GM23338 (cell line): ENCODE results near the gene PRG3. TPM values are rescaled to one million over a fixed set of nuclear protein-coding genes. Genes with fewer than 3 reads are reported as not detected.

Experiments
- ATAC-seq: fragments of 200-7000 bp; cut with Tn5 transposase; 3 replicates; pipeline ENCODE4 v1.9.1; 2020
- DNase-seq: peaks from one replicate; pipeline ENCODE4 v3.0.0-alpha.2; 2015; ENCODE audit warnings: low spot score
- H2AFZ ChIP-seq: fragments of 200-600 bp; sonication (generic); 2 replicates; pipeline ENCODE4 v1.8.0; 2016; ENCODE audit warnings: antibody characterized with exemption, mild to moderate bottlenecking, moderate library complexity
- H3F3A ChIP-seq: fragments of 200-600 bp; sonication (generic); replicated peaks from 2 replicates; pipeline ENCODE4 v1.8.0; 2017; ENCODE audit warnings: antibody characterized with exemption, mixed run types, low read depth
- H3K27ac ChIP-seq: fragments of 200-600 bp; sonication (generic); 2 replicates; pipeline ENCODE4 v1.6.1; 2016; ENCODE audit warnings: low read depth
- H3K27me3 ChIP-seq: fragments of 200-600 bp; sonication (generic); 2 replicates; pipeline ENCODE4 v1.8.0; 2016; ENCODE audit warnings: mild to moderate bottlenecking, mixed run types, moderate library complexity; ENCODE audit not compliant: insufficient read depth
- H3K36me3 ChIP-seq: fragments of 200-600 bp; sonication (generic); 2 replicates; pipeline ENCODE4 v1.8.0; 2016; ENCODE audit warnings: mild to moderate bottlenecking; ENCODE audit not compliant: insufficient read depth
- H3K4me1 ChIP-seq: fragments of 200-600 bp; sonication (generic); 2 replicates; pipeline ENCODE4 v1.8.0; 2016; ENCODE audit warnings: mild to moderate bottlenecking, moderate library complexity; ENCODE audit not compliant: insufficient read depth
- H3K4me2 ChIP-seq: fragments of 200-600 bp; sonication (generic); 2 replicates; pipeline ENCODE4 v1.7.1; 2017; ENCODE audit warnings: mixed run types
- H3K4me3 ChIP-seq: fragments of 200-600 bp; sonication (generic); 2 replicates; pipeline ENCODE4 v1.6.1; 2016; ENCODE audit warnings: mixed run types
- H3K79me2 ChIP-seq: fragments of 200-600 bp; sonication (generic); replicated peaks from 2 replicates; pipeline ENCODE4 v1.8.0; 2017; ENCODE audit warnings: mild to moderate bottlenecking; ENCODE audit not compliant: insufficient read depth
- H3K9me2 ChIP-seq: fragments of 200-600 bp; sonication (generic); 2 replicates; pipeline ENCODE4 v1.8.0; 2017; ENCODE audit not compliant: insufficient read depth
- H4K20me1 ChIP-seq: fragments of 200-600 bp; sonication (generic); replicated peaks from 2 replicates; pipeline ENCODE4 v1.8.0; 2017; ENCODE audit warnings: mild to moderate bottlenecking; ENCODE audit not compliant: insufficient read depth
- H3K27ac Mint-ChIP-seq: 2 replicates; pipeline ENCODE4 v1.8.0; 2020; ENCODE audit warnings: inconsistent platforms, mild to moderate bottlenecking, moderate library complexity, mixed read lengths
- H3K27me3 Mint-ChIP-seq: 3 replicates; pipeline ENCODE4 v1.8.0; 2022; ENCODE audit warnings: low read depth, mild to moderate bottlenecking, moderate library complexity, mixed read lengths, inconsistent platforms; ENCODE audit not compliant: insufficient read depth, poor library complexity
- H3K36me3 Mint-ChIP-seq: 3 replicates; pipeline ENCODE4 v1.8.0; 2021; ENCODE audit warnings: low read depth, mild to moderate bottlenecking, inconsistent platforms, moderate library complexity, mixed read lengths
- H3K4me1 Mint-ChIP-seq: 3 replicates; pipeline ENCODE4 v1.8.0; 2020; ENCODE audit warnings: mild to moderate bottlenecking, inconsistent platforms, mixed read lengths
- H3K4me3 Mint-ChIP-seq: 3 replicates; pipeline ENCODE4 v1.8.0; 2021; ENCODE audit warnings: moderate library complexity, mild to moderate bottlenecking, inconsistent platforms, mixed read lengths
- H3K9me3 Mint-ChIP-seq: 3 replicates; pipeline ENCODE4 v1.8.0; 2020; ENCODE audit warnings: moderate library complexity, mild to moderate bottlenecking, inconsistent platforms, mixed read lengths
- EZH2 ChIP-seq: fragments of 200-600 bp; sonication (generic); IDR thresholded peaks from one replicate; pipeline ENCODE4 v1.8.0; 2017; ENCODE audit warnings: antibody characterized with exemption, mild to moderate bottlenecking, low read depth; ENCODE audit not compliant: unreplicated experiment
- ZNF114 ChIP-seq: fragments of 250-450 bp; sonication (Bioruptor Pico); IDR thresholded peaks from 2 replicates; pipeline ENCODE4 v1.5.0; 2020; ENCODE audit warnings: mild to moderate bottlenecking, moderate library complexity
- ZNF331 ChIP-seq: fragments of 250-450 bp; sonication (Bioruptor Pico); IDR thresholded peaks from 2 replicates; pipeline ENCODE4 v1.5.0; 2020; ENCODE audit warnings: low read depth, mild to moderate bottlenecking, moderate library complexity
- polyA plus RNA-seq: library from polyadenylated mRNA; unstranded; fragments of >200 nt; fragmentation: Nextera tagmentation; extraction: Ambion mirVana; gene quantifications from 2 replicates; pipeline ENCODE4 v1.2.1, GENCODE V29; 2016
- total RNA-seq: library from RNA; depleted of rRNA; stranded (reverse); fragments of >200 nt; shearing (Covaris generic); gene quantifications from 2 replicates; pipeline ENCODE4 v1.2.3, GENCODE V29; 2014
- TF ChIP-seq, protein P1 (sequence below): fragments of 250-450 bp; sonication (Bioruptor Pico); IDR thresholded peaks from 2 replicates; pipeline ENCODE4 v1.5.0; 2020; ENCODE audit warnings: mild to moderate bottlenecking, moderate library complexity
- TF ChIP-seq, protein P2 (sequence below), 2 experiments: fragments of 200-600 bp in 1 of 2; sonication (generic) in 1 of 2; conservative IDR thresholded peaks; 2 replicates each; pipeline versions ENCODE4 v1.5.1 to v1.6.1; 2016 to 2017; ENCODE audit warnings: antibody characterized with exemption in 2 of 2, low read depth in 2 of 2, mild to moderate bottlenecking in 2 of 2, moderate library complexity in 1 of 2
- TF ChIP-seq, protein P3 (sequence below): IDR thresholded peaks from 2 replicates; pipeline ENCODE4 v1.6.1; 2016; ENCODE audit warnings: antibody characterized with exemption
- TF ChIP-seq, protein P4 (sequence below): IDR thresholded peaks from one replicate; pipeline ENCODE4 v1.6.1; 2018; ENCODE audit warnings: antibody characterized with exemption; ENCODE audit not compliant: unreplicated experiment

The PRG3 gene
- total and polyA plus RNA-seq, 2 experiments from 2014 or later, result not detected

DNA sequence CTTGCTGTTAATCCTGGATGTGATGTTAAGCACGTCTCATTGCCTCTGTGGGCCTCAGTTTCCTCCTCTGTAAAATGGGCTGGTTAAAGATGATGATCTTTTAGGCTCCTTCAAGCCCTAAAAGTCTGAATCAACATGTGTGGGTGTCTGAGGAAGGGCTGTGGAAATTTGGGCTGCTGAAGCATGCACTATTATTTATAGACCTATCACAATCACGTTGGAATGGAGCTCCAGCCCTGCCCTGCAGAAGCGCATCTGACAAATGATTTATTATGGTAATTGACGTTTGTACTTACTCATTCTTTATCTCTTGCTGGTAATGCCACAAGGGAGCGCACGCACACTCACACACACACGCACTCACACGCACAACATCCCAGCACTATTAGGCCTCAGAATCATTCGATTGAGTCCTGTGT lies 22.4 kb downstream of the PRG3 start:
- no peak for DNase-seq
- H3F3A ChIP-seq, result no peaks in the 10 kb centered on the region
- no peak overlapping the region for H3K27ac Mint-ChIP-seq

DNA sequence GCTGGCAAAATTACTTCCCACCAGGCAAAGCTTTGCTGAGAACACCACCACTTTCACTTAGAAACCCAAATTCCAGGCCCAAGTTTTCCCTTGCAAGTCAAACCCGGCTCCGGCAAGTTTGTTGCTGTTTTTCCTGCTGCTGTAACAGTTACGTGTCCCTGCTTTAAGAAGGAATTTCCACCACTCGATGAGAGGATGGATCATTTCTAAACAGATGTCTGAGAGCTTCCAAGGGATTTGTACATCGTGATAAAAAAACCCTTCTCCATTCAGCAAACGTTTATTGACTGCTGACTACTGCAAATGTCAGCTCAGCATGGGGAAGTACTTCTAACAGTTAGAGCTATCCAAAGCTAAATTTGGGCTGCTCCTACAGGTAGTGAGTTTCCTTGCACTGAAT lies 23.1 kb downstream of the PRG3 start:
- DNase-seq, result no peak
- H3K4me3 Mint-ChIP-seq, result no peak overlapping the region
- TF ChIP-seq, protein P1, sequence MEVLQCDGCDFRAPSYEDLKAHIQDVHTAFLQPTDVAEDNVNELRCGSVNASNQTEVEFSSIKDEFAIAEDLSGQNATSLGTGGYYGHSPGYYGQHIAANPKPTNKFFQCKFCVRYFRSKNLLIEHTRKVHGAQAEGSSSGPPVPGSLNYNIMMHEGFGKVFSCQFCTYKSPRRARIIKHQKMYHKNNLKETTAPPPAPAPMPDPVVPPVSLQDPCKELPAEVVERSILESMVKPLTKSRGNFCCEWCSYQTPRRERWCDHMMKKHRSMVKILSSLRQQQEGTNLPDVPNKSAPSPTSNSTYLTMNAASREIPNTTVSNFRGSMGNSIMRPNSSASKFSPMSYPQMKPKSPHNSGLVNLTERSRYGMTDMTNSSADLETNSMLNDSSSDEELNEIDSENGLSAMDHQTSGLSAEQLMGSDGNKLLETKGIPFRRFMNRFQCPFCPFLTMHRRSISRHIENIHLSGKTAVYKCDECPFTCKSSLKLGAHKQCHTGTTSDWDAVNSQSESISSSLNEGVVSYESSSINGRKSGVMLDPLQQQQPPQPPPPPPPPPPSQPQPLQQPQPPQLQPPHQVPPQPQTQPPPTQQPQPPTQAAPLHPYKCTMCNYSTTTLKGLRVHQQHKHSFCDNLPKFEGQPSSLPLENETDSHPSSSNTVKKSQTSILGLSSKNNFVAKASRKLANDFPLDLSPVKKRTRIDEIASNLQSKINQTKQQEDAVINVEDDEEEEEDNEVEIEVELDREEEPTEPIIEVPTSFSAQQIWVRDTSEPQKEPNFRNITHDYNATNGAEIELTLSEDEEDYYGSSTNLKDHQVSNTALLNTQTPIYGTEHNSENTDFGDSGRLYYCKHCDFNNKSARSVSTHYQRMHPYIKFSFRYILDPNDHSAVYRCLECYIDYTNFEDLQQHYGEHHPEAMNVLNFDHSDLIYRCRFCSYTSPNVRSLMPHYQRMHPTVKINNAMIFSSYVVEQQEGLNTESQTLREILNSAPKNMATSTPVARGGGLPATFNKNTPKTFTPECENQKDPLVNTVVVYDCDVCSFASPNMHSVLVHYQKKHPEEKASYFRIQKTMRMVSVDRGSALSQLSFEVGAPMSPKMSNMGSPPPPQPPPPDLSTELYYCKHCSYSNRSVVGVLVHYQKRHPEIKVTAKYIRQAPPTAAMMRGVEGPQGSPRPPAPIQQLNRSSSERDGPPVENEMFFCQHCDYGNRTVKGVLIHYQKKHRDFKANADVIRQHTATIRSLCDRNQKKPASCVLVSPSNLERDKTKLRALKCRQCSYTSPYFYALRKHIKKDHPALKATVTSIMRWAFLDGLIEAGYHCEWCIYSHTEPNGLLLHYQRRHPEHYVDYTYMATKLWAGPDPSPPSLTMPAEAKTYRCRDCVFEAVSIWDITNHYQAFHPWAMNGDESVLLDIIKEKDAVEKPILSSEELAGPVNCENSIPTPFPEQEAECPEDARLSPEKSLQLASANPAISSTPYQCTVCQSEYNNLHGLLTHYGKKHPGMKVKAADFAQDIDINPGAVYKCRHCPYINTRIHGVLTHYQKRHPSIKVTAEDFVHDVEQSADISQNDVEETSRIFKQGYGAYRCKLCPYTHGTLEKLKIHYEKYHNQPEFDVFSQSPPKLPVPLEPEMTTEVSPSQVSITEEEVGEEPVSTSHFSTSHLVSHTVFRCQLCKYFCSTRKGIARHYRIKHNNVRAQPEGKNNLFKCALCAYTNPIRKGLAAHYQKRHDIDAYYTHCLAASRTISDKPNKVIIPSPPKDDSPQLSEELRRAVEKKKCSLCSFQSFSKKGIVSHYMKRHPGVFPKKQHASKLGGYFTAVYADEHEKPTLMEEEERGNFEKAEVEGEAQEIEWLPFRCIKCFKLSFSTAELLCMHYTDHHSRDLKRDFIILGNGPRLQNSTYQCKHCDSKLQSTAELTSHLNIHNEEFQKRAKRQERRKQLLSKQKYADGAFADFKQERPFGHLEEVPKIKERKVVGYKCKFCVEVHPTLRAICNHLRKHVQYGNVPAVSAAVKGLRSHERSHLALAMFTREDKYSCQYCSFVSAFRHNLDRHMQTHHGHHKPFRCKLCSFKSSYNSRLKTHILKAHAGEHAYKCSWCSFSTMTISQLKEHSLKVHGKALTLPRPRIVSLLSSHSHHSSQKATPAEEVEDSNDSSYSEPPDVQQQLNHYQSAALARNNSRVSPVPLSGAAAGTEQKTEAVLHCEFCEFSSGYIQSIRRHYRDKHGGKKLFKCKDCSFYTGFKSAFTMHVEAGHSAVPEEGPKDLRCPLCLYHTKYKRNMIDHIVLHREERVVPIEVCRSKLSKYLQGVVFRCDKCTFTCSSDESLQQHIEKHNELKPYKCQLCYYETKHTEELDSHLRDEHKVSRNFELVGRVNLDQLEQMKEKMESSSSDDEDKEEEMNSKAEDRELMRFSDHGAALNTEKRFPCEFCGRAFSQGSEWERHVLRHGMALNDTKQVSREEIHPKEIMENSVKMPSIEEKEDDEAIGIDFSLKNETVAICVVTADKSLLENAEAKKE (CRISPR knock-in tag), result no peak

More for the DNA sequence above, 22.4 kb downstream of the PRG3 start:
- no peak overlapping the region for H3K4me2 ChIP-seq
- no peak overlapping the region for H3K27ac ChIP-seq
- H4K20me1 ChIP-seq, result no peaks in the 10 kb centered on the region
- TF ChIP-seq, protein P2, sequence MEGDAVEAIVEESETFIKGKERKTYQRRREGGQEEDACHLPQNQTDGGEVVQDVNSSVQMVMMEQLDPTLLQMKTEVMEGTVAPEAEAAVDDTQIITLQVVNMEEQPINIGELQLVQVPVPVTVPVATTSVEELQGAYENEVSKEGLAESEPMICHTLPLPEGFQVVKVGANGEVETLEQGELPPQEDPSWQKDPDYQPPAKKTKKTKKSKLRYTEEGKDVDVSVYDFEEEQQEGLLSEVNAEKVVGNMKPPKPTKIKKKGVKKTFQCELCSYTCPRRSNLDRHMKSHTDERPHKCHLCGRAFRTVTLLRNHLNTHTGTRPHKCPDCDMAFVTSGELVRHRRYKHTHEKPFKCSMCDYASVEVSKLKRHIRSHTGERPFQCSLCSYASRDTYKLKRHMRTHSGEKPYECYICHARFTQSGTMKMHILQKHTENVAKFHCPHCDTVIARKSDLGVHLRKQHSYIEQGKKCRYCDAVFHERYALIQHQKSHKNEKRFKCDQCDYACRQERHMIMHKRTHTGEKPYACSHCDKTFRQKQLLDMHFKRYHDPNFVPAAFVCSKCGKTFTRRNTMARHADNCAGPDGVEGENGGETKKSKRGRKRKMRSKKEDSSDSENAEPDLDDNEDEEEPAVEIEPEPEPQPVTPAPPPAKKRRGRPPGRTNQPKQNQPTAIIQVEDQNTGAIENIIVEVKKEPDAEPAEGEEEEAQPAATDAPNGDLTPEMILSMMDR (conservative IDR thresholded peaks at IDR 0.05; ENCODE audit: low read depth in 2 of 2), result no peak
- no peak for TF ChIP-seq ZNF114 (CRISPR knock-in tag)
- no peak for TF ChIP-seq ZNF331 (CRISPR knock-in tag)
- TF ChIP-seq, protein P3, sequence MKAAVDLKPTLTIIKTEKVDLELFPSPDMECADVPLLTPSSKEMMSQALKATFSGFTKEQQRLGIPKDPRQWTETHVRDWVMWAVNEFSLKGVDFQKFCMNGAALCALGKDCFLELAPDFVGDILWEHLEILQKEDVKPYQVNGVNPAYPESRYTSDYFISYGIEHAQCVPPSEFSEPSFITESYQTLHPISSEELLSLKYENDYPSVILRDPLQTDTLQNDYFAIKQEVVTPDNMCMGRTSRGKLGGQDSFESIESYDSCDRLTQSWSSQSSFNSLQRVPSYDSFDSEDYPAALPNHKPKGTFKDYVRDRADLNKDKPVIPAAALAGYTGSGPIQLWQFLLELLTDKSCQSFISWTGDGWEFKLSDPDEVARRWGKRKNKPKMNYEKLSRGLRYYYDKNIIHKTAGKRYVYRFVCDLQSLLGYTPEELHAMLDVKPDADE, result no peak
- no peak for TF ChIP-seq EZH2
- TF ChIP-seq, protein P4, sequence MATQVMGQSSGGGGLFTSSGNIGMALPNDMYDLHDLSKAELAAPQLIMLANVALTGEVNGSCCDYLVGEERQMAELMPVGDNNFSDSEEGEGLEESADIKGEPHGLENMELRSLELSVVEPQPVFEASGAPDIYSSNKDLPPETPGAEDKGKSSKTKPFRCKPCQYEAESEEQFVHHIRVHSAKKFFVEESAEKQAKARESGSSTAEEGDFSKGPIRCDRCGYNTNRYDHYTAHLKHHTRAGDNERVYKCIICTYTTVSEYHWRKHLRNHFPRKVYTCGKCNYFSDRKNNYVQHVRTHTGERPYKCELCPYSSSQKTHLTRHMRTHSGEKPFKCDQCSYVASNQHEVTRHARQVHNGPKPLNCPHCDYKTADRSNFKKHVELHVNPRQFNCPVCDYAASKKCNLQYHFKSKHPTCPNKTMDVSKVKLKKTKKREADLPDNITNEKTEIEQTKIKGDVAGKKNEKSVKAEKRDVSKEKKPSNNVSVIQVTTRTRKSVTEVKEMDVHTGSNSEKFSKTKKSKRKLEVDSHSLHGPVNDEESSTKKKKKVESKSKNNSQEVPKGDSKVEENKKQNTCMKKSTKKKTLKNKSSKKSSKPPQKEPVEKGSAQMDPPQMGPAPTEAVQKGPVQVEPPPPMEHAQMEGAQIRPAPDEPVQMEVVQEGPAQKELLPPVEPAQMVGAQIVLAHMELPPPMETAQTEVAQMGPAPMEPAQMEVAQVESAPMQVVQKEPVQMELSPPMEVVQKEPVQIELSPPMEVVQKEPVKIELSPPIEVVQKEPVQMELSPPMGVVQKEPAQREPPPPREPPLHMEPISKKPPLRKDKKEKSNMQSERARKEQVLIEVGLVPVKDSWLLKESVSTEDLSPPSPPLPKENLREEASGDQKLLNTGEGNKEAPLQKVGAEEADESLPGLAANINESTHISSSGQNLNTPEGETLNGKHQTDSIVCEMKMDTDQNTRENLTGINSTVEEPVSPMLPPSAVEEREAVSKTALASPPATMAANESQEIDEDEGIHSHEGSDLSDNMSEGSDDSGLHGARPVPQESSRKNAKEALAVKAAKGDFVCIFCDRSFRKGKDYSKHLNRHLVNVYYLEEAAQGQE, result no peak
- no peaks in the 10 kb centered on the region for H3K9me3 Mint-ChIP-seq
- no peak overlapping the region for H3K4me3 ChIP-seq
- peaks cover 4% of the 10 kb centered on the region; the same call in 2 of the 3 replicates for H3K4me1 Mint-ChIP-seq
- H3K9me2 ChIP-seq, result no peaks in the 10 kb centered on the region
- peaks cover 7% of the 10 kb centered on the region; the same call in 1 of the 2 replicates for H3K4me1 ChIP-seq
- no peaks in the 10 kb centered on the region for H3K27me3 Mint-ChIP-seq
- H3K79me2 ChIP-seq, result no peaks in the 10 kb centered on the region
- no peak for ATAC-seq
- no peaks in the 10 kb centered on the region for H3K36me3 Mint-ChIP-seq
- H2AFZ ChIP-seq, result no peak overlapping the region
- H3K4me3 Mint-ChIP-seq, result no peak overlapping the region
- H3K27me3 ChIP-seq, result no peaks in the 10 kb centered on the region
- H3K36me3 ChIP-seq, result no peaks in the 10 kb centered on the region

More for the DNA sequence above, 23.1 kb downstream of the PRG3 start:
- Mint-ChIP-seq H3K4me1 (peaks cover 10% of the 10 kb centered on the region; the same call in 2 of the 3 replicates), H3K27ac (no peak overlapping the region), H3K27me3 (peaks cover 3% of the 10 kb centered on the region), H3K36me3 (no peaks in the 10 kb centered on the region), H3K9me3 (no peaks in the 10 kb centered on the region)
- H3F3A ChIP-seq, result no peaks in the 10 kb centered on the region
- H3K9me2 ChIP-seq, result no peaks in the 10 kb centered on the region
- H3K27ac ChIP-seq, result no peak overlapping the region
- no peaks in the 10 kb centered on the region for H3K79me2 ChIP-seq
- no peak overlapping the region for H3K4me3 ChIP-seq
- no peak overlapping the region for H2AFZ ChIP-seq
- no peaks in the 10 kb centered on the region for H3K27me3 ChIP-seq
- no peak overlapping the region for H3K4me2 ChIP-seq
- no peak for ATAC-seq
- H3K36me3 ChIP-seq, result no peaks in the 10 kb centered on the region
- no peaks in the 10 kb centered on the region for H4K20me1 ChIP-seq
- H3K4me1 ChIP-seq, result peaks cover 11% of the 10 kb centered on the region; the same call in 1 of the 2 replicates
